GM12801 (cell line): ENCODE results near the gene B4GALNT4.

ENCODE experiments used
- CTCF ChIP-seq: IDR thresholded peaks from one replicate; pipeline ENCODE4 v1.5.1; 2011; ENCODE audit warnings: control low read depth; ENCODE audit not compliant: insufficient read length; ENCODE audit errors: extremely low read depth

B4GALNT4 gene

DNA sequence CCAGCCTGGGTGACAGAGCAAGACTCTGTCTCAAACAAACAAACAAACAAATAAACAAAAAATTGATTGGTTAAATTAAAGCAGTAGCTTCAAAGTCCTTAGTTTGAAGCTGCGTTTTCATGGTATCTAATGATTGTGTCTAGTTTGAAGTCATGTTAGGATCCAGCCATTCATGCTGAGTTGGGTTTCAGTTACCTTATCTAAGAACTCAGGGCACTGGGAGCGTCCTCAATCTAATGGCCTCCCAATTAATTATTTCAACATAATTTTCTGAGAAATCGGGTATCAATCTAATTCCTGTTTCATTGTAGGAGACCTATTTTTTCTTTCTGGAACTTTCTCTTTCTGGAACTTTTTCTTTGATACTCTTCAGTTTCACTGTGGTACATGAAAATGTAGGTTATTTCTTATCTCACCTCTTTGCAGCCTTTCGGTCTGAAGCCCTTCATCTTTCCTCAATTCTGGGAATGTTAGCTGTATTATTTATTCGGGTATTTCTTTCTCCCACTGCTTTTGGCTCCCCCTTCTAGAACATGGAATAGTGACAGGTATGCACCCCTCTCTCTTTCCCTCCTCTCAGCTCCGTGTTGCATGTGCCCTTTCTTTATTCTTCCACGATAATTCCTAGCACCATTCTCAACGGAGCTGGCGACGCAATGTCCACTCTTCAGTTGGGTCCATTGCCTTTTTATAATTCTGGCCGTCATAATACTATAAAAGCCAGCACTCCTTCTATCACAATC is 24.3 kb upstream of the B4GALNT4 start:
- no peak for TF ChIP-seq CTCF

- no peak for TF ChIP-seq CTCF
These were observed 22.8 kb upstream of the B4GALNT4 start for GRCh38 chr11:346529-346928.

GRCh38 chr11:350723-351255 is 18.5 kb upstream of the B4GALNT4 start:
- no peak for TF ChIP-seq CTCF

GRCh38 chr11:351411-351810 is 17.9 kb upstream of the B4GALNT4 start:
- no peak for TF ChIP-seq CTCF

- no peak for TF ChIP-seq CTCF
These were observed 16.8 kb upstream of the B4GALNT4 start for GRCh38 chr11:352456-353031.

DNA sequence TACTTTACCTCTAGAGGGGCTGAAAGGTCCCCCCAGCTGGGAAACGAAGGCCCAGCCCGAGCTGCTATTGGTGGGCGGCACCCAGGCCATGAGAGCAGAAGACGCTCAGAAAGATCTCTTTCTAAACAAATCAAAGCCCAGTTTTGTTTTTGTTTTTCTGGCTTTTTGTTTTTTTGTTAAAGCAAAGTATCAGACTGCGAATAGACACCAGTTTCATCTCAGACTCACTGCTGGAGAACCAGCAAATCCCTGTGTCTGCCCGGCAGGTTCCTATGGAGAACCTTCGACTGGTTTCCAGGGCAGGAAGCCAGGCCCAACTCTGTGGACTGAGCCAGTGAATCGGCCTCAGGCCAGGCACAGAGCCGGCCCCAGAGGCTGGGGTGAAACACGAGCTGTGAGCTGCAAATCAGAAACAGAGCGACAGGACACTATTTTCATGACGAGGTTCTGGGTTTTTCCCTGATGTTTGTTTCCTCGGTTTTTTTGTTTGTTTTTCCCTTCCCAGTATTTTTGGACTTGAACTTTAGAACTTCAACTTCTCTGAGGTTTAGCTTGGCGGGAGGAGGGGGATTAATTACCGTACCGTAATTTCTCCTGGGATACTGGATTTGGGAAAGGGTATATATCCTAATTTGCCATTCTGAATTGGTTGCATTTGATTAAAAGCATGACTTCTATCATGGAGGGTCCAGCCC is 16.0 kb upstream of the B4GALNT4 start:
- TF ChIP-seq CTCF: no peak

- TF ChIP-seq CTCF: no peak
These were observed 13.5 kb upstream of the B4GALNT4 start for GRCh38 chr11:355581-356458.
